ENCODE data around the gene TLL2.

TLL2 gene

GRCh38 chr10:96507044-96507443 lies 6.7 kb downstream of the TLL2 start:
- no peak overlapping the region for H3K4me3 ChIP-seq (ENCODE audit: low read depth, low read length)
- TF ChIP-seq, protein P1, sequence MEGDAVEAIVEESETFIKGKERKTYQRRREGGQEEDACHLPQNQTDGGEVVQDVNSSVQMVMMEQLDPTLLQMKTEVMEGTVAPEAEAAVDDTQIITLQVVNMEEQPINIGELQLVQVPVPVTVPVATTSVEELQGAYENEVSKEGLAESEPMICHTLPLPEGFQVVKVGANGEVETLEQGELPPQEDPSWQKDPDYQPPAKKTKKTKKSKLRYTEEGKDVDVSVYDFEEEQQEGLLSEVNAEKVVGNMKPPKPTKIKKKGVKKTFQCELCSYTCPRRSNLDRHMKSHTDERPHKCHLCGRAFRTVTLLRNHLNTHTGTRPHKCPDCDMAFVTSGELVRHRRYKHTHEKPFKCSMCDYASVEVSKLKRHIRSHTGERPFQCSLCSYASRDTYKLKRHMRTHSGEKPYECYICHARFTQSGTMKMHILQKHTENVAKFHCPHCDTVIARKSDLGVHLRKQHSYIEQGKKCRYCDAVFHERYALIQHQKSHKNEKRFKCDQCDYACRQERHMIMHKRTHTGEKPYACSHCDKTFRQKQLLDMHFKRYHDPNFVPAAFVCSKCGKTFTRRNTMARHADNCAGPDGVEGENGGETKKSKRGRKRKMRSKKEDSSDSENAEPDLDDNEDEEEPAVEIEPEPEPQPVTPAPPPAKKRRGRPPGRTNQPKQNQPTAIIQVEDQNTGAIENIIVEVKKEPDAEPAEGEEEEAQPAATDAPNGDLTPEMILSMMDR (IDR thresholded peaks at IDR 0.05; ENCODE audit: low read depth, low read length), result no peak

- TF ChIP-seq, protein P1 (IDR thresholded peaks at IDR 0.05; ENCODE audit: low read depth, low read length), result no peak
Observed at GRCh38 chr10:96505150-96506136, 8.3 kb downstream of the TLL2 start.

DNA sequence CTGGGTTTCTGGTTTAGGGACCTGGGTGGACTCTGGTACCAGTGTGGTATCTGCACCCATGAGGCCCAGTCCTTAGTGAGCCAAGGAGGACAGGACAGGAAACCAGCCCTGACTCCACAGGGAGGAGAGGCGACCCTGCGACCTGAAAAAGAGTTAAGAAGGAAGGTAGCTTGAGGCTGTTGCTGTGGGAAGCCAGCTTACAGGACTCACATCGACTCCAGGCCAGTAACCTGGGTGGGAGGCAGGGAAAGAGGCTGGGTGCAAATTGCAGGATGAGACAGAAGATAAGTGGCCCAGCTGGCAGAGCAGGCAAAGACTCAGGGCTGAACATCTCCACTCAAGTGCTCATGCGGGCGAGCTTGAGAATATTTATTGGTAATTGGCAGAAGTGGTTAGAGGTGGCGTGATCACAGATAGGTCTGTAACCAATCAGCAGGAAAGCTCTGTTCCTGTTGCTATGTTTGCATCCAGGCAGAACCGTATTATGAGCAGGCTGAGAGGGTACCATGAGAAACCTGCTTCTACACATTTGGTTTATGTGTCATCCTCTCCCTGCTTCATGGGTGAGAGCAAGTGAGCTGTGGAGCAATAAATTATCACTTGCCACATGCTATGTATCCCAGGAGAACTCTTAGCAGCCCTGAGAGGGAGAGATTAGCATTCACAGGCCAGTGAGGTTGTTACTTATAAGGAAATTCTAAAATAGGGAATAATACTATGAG lies 11.0 kb downstream of the TLL2 start:
- TF ChIP-seq, protein P1 (IDR thresholded peaks at IDR 0.05; ENCODE audit: low read depth, low read length), result no peak
- H3K4me3 ChIP-seq (ENCODE audit: low read depth, low read length), result no peak overlapping the region

More at GRCh38 chr10:96505150-96506136, 8.3 kb downstream of the TLL2 start:
- H3K4me3 ChIP-seq (ENCODE audit: low read depth, low read length), result no peak overlapping the region

DNA sequence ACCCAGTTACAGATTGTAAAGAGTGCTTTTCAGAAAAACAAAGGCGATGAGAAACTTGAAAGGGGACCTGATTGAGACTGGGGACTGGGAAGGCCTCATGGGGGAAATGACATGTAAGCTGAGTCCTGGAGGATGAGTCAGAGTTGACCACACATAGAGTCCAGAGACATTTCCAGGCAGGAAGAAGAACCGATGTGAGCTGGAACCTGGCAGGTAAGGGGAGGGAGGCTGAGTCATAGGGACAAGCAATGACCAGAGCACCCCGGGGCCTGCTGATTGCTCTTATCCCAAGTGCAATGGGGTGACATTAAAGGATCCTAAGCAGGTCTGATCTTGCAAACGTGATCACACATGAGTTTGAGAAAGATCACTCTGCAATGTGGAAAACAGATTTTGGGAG lies 11.7 kb downstream of the TLL2 start:
- TF ChIP-seq, protein P1 (IDR thresholded peaks at IDR 0.05; ENCODE audit: low read depth, low read length), result no peak
- H3K4me3 ChIP-seq (ENCODE audit: low read depth, low read length), result no peak overlapping the region

DNA sequence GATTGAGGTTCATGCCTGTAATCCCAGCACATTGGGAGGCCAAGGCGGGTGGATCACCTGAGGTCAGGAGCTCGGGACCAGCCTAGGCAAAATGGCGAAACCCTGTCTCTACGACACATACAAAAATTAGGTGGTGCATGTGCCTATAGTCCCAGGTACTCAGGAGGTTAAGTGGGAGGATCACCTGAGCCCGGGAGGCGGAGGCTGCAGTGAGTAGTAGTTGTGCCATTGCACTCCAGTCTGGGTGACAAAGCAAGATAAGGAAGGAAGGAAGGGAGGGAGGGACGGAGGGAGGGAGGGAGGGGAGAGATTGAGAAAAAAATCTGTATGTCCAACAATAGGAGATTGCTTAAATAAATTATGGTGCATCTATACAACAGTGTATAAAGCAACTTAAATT lies 13.2 kb downstream of the TLL2 start:
- TF ChIP-seq, protein P1 (IDR thresholded peaks at IDR 0.05; ENCODE audit: low read depth, low read length), result no peak
- no peak overlapping the region for H3K4me3 ChIP-seq (ENCODE audit: low read depth, low read length)

- H3K4me3 ChIP-seq (ENCODE audit: low read depth, low read length), result no peak overlapping the region
- TF ChIP-seq, protein P1 (IDR thresholded peaks at IDR 0.05; ENCODE audit: low read depth, low read length), result no peak
Observed at GRCh38 chr10:96500050-96500449, 13.7 kb downstream of the TLL2 start.

DNA sequence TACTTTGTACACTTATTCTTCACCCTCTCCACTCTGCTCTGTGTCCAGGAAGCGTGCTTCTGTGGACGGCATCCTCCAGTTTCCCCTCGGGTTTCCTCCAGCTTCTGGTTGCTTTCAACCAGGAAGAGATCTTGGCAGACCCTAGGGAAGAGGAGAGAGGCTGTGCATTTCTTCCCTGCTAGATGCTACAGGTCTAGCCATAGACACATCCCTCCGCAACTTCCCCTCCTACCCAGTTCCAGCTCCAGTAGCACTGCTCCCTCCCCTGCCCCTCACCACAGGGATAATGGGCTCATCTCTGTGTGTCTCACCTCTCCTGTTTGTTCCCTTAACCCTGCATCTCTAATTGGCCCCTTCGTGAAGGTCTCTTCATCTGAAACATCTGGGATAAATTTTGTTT lies 16.3 kb downstream of the TLL2 start:
- TF ChIP-seq, protein P1 (IDR thresholded peaks at IDR 0.05; ENCODE audit: low read depth, low read length), result no peak

More for the DNA sequence above, 16.3 kb downstream of the TLL2 start:
- H3K4me3 ChIP-seq (ENCODE audit: low read depth, low read length), result no peak overlapping the region

Measured in WI38 (cell line).